WTC11 (cell line): ENCODE data around the gene SLC25A44.
"Not testable (repeated sequence)": the region's sequence is repeated elsewhere in the genome, so short reads cannot be mapped to it uniquely, and the experiment has no call there.

Source experiments
- ARID4B ChIP-seq: sonication (generic); formaldehyde crosslinking; IDR thresholded peaks from 2 replicates; pipeline ENCODE4 v1.8.0; 2023; ENCODE audit warnings: missing genetic modification reagents, mild to moderate bottlenecking, borderline replicate concordance
- ATF1 ChIP-seq: sonication (generic); formaldehyde crosslinking; IDR thresholded peaks from 2 replicates; pipeline ENCODE4 v1.8.1; 2023; ENCODE audit warnings: mild to moderate bottlenecking, moderate library complexity, missing genetic modification reagents
- CREB1 ChIP-seq: sonication (generic); formaldehyde crosslinking; IDR thresholded peaks from 2 replicates; pipeline ENCODE4 v1.8.0; 2023; ENCODE audit warnings: mild to moderate bottlenecking, missing genetic modification reagents
- CREM ChIP-seq: sonication (generic); formaldehyde crosslinking; IDR thresholded peaks from 2 replicates; pipeline ENCODE4 v1.8.1; 2022; ENCODE audit warnings: mild to moderate bottlenecking, missing genetic modification reagents, moderate library complexity
- CTCF ChIP-seq: fragments of 200-600 bp; IDR thresholded peaks from 2 replicates; pipeline ENCODE4 v1.8.0; 2022; ENCODE audit warnings: antibody characterized with exemption
- E2F4 ChIP-seq: sonication (generic); formaldehyde crosslinking; IDR thresholded peaks from 2 replicates; pipeline ENCODE4 v1.8.1; 2022; ENCODE audit warnings: low read depth, mild to moderate bottlenecking, moderate library complexity, missing genetic modification reagents, borderline replicate concordance
- MAX ChIP-seq: sonication (generic); formaldehyde crosslinking; IDR thresholded peaks from 2 replicates; pipeline ENCODE4 v1.8.0; 2022; ENCODE audit warnings: mild to moderate bottlenecking, missing genetic modification reagents
- SMAD4 ChIP-seq: sonication (generic); formaldehyde crosslinking; IDR thresholded peaks from 2 replicates; pipeline ENCODE4 v1.8.0; 2022; ENCODE audit warnings: mild to moderate bottlenecking, missing genetic modification reagents
- ZBTB21 ChIP-seq: sonication (generic); formaldehyde crosslinking; IDR thresholded peaks from 2 replicates; pipeline ENCODE4 v1.8.1; 2023; ENCODE audit warnings: mild to moderate bottlenecking, missing genetic modification reagents, borderline replicate concordance
- ZBTB43 ChIP-seq: sonication (generic); formaldehyde crosslinking; IDR thresholded peaks from 2 replicates; pipeline ENCODE4 v1.8.1; 2023; ENCODE audit warnings: mild to moderate bottlenecking, missing genetic modification reagents

- not testable (repeated sequence) for TF ChIP-seq MAX (CRISPR knock-in tag); CTCF; ZBTB21 (CRISPR knock-in tag); ATF1 (CRISPR knock-in tag); ARID4B (CRISPR knock-in tag); CREB1 (CRISPR knock-in tag); ZBTB43 (CRISPR knock-in tag); CREM; SMAD4 (CRISPR knock-in tag); E2F4 (CRISPR knock-in tag)
Observed at GRCh38 chr1:156190265-156190664, 3.6 kb upstream of the SLC25A44 start.
